H9 (cell line): ENCODE results near the gene MAP3K20. TPM values are rescaled to one million over a fixed set of nuclear protein-coding genes. Genes with fewer than 3 reads are reported as not detected.

Experiments used
- DNase-seq: peaks from one replicate; pipeline ENCODE4 v3.0.0-alpha.2; 2017
- H2AFZ ChIP-seq: one replicate; pipeline ENCODE4 v1.6.1; 2013; ENCODE audit warnings: mild to moderate bottlenecking, low read length, control low read depth, moderate library complexity
- H2AK5ac ChIP-seq: 2 replicates; pipeline ENCODE4 v1.6.1; 2013; ENCODE audit warnings: low read length, control low read depth, mixed read lengths; ENCODE audit not compliant: insufficient read length
- H2BK120ac ChIP-seq: one replicate; pipeline ENCODE4 v1.6.1; 2013; ENCODE audit warnings: low read depth, mild to moderate bottlenecking, low read length, control low read depth, inconsistent platforms; ENCODE audit not compliant: poor library complexity, severe bottlenecking
- H2BK12ac ChIP-seq: 2 replicates; pipeline ENCODE4 v1.6.1; 2013; ENCODE audit warnings: low read length, control low read depth, mixed read lengths, low read depth; ENCODE audit not compliant: insufficient read length
- H2BK15ac ChIP-seq: 2 replicates; pipeline ENCODE4 v1.6.1; 2013; ENCODE audit warnings: low read depth, low read length, control low read depth
- H2BK20ac ChIP-seq: one replicate; pipeline ENCODE4 v1.6.1; 2013; ENCODE audit warnings: low read depth, mild to moderate bottlenecking, low read length, control low read depth, inconsistent platforms; ENCODE audit not compliant: poor library complexity, severe bottlenecking
- H2BK5ac ChIP-seq: 2 replicates; pipeline ENCODE4 v1.6.1; 2013; ENCODE audit warnings: low read length, control low read depth, mixed read lengths; ENCODE audit not compliant: insufficient read length
- H3K14ac ChIP-seq: 2 replicates; pipeline ENCODE4 v1.6.1; 2013; ENCODE audit warnings: low read length, control low read depth; ENCODE audit not compliant: insufficient read depth
- H3K18ac ChIP-seq: 2 replicates; pipeline ENCODE4 v1.6.1; 2013; ENCODE audit warnings: low read depth, mild to moderate bottlenecking, mixed read lengths, low read length, control low read depth; ENCODE audit not compliant: insufficient read length
- H3K23ac ChIP-seq: 2 replicates; pipeline ENCODE4 v1.6.1; 2013; ENCODE audit warnings: low read length, control low read depth, mixed read lengths, low read depth; ENCODE audit not compliant: insufficient read length
- H3K23me2 ChIP-seq: 2 replicates; pipeline ENCODE4 v1.6.1; 2013; ENCODE audit warnings: low read depth, mild to moderate bottlenecking, mixed read lengths, low read length, control low read depth; ENCODE audit not compliant: insufficient read length, poor library complexity, severe bottlenecking
- H3K27ac ChIP-seq: 2 replicates; pipeline ENCODE4 v1.5.1; 2013; ENCODE audit warnings: low read length, control low read depth, mixed read lengths, low read depth; ENCODE audit not compliant: insufficient read length
- H3K27me3 ChIP-seq: 2 replicates; pipeline ENCODE4 v1.6.1; 2013; ENCODE audit warnings: low read length, control low read depth, inconsistent platforms; ENCODE audit not compliant: insufficient read depth
- H3K4ac ChIP-seq: 2 replicates; pipeline ENCODE4 v1.6.1; 2013; ENCODE audit warnings: low read depth, mild to moderate bottlenecking, control low read depth, inconsistent platforms, low read length, moderate library complexity
- H3K4me1 ChIP-seq: 2 replicates; pipeline ENCODE4 v1.6.1; 2013; ENCODE audit warnings: low read length, control low read depth, inconsistent platforms; ENCODE audit not compliant: insufficient read depth
- H3K4me2 ChIP-seq: 2 replicates; pipeline ENCODE4 v1.6.1; 2013; ENCODE audit warnings: low read length, control low read depth, mixed read lengths; ENCODE audit not compliant: insufficient read length, insufficient read depth
- H3K56ac ChIP-seq: 2 replicates; pipeline ENCODE4 v1.6.1; 2013; ENCODE audit warnings: low read depth, mild to moderate bottlenecking, mixed read lengths, low read length, control low read depth; ENCODE audit not compliant: insufficient read length
- H3K79me1 ChIP-seq: 2 replicates; pipeline ENCODE4 v1.6.1; 2013; ENCODE audit warnings: low read depth, mild to moderate bottlenecking, moderate library complexity, low read length, control low read depth, inconsistent platforms; ENCODE audit not compliant: insufficient read depth, poor library complexity, severe bottlenecking
- H3K79me2 ChIP-seq: 2 replicates; pipeline ENCODE4 v1.6.1; 2013; ENCODE audit warnings: low read length, control low read depth, inconsistent platforms; ENCODE audit not compliant: insufficient read depth
- H3K9ac ChIP-seq: 2 replicates; pipeline ENCODE4 v1.6.1; 2013; ENCODE audit warnings: low read length, control low read depth, mixed read lengths; ENCODE audit not compliant: insufficient read length; ENCODE audit errors: extremely low read depth
- H3K9me3 ChIP-seq: one replicate; pipeline ENCODE4 v1.6.1; 2013; ENCODE audit warnings: low read depth, low read length, inconsistent platforms; ENCODE audit not compliant: control insufficient read depth
- H3T11ph ChIP-seq: one replicate; pipeline ENCODE4 v1.6.1; 2013; ENCODE audit warnings: mild to moderate bottlenecking, low read length, control low read depth, inconsistent platforms
- H4K20me1 ChIP-seq: one replicate; pipeline ENCODE4 v1.6.1; 2013; ENCODE audit not compliant: control insufficient read depth, insufficient read length, insufficient read depth
- H4K5ac ChIP-seq: 2 replicates; pipeline ENCODE4 v1.6.1; 2013; ENCODE audit warnings: low read depth, mild to moderate bottlenecking, mixed read lengths, low read length, control low read depth; ENCODE audit not compliant: insufficient read length
- H4K8ac ChIP-seq: replicated peaks from 2 replicates; pipeline ENCODE4 v1.6.1; 2013; ENCODE audit warnings: low read length, control low read depth, mixed read lengths, low read depth; ENCODE audit not compliant: insufficient read length
- H4K91ac ChIP-seq: 2 replicates; pipeline ENCODE4 v1.6.1; 2013; ENCODE audit warnings: low read depth, mild to moderate bottlenecking, moderate library complexity, mixed read lengths, low read length, control low read depth; ENCODE audit not compliant: insufficient read length
- H3K27ac Mint-ChIP-seq, 3 experiments: 2 replicates in 2 of 3; 3 replicates in 1 of 3; pipeline ENCODE4 v1.8.0; 2020 to 2021; ENCODE audit warnings: mixed read lengths in 3 of 3, mild to moderate bottlenecking in 1 of 3, moderate library complexity in 1 of 3
- H3K27me3 Mint-ChIP-seq: 2 replicates; pipeline ENCODE4 v1.8.0; 2021; ENCODE audit warnings: low read depth, mild to moderate bottlenecking, moderate library complexity, mixed read lengths
- H3K36me3 Mint-ChIP-seq, 3 experiments: 2 replicates in 2 of 3; 3 replicates in 1 of 3; pipeline ENCODE4 v1.8.0; 2020 to 2021; ENCODE audit warnings: low read depth in 3 of 3, mixed read lengths in 3 of 3; ENCODE audit not compliant: insufficient read depth in 1 of 3
- H3K4me1 Mint-ChIP-seq, 2 experiments: 2 replicates each; pipeline ENCODE4 v1.8.0; 2020; ENCODE audit warnings: mixed read lengths in 2 of 2
- H3K4me3 Mint-ChIP-seq, 2 experiments: 2 replicates in 1 of 2; 3 replicates in 1 of 2; pipeline ENCODE4 v1.8.0; 2020 to 2021; ENCODE audit warnings: mild to moderate bottlenecking in 2 of 2, mixed read lengths in 2 of 2, moderate library complexity in 1 of 2
- H3K9me3 Mint-ChIP-seq, 2 experiments: 2 replicates in 1 of 2; 3 replicates in 1 of 2; pipeline ENCODE4 v1.8.0; 2020; ENCODE audit warnings: mild to moderate bottlenecking in 2 of 2, mixed read lengths in 2 of 2, moderate library complexity in 1 of 2
- WGBS: extraction: QIAGEN DNeasy Blood & Tissue Kit; methylation state at CpG from one replicate; pipeline ENCODE4 v1.1.7; 2013; ENCODE audit warnings: missing lambda C conversion rate, low lambda C conversion rate, mixed read lengths; ENCODE audit not compliant: insufficient read length; ENCODE audit errors: extremely low coverage; 5-methylcytosine and 5-hydroxymethylcytosine counted together
- total RNA-seq: library from RNA; stranded (reverse); gene quantifications from 2 replicates; pipeline ENCODE4 v1.2.1, GENCODE V29; 2021
- TF ChIP-seq, protein P1 (sequence below): fragments of 200-600 bp; sonication (generic); conservative IDR thresholded peaks from 3 replicates; pipeline ENCODE4 v1.8.0; 2021; ENCODE audit warnings: antibody characterized with exemption, mild to moderate bottlenecking

The MAP3K20 gene
- total RNA-seq, 1 experiment from 2014 or later: 8.7 TPM

DNA sequence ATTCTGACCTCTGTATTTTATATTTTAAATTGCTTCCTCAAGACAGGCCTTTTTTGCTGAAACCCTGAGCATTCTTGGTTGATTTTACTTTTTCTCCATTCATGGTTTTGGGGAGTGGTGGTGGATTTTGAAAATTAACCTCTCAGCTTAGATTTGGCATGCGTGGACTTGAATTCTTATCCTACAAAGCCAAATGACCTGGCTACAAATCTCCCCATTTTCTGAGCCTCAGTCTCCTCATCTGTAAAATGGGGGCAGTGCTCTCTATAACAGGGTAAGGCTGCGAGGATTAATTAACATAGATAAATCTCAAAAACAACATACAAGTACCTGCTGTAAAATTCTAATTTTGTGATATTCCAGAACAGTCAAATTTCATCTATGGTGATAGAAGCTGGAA, 175.6 kb downstream of the MAP3K20 start:
- Histone ChIP-seq H2BK120ac (no peak overlapping the region), H3K23ac (no peak overlapping the region), H4K20me1 (no peaks in the 10 kb centered on the region), H3K79me2 (no peaks in the 10 kb centered on the region), H2BK5ac (no peak overlapping the region), H3K14ac (no peak overlapping the region), H2BK12ac (no peak overlapping the region), H3K79me1 (no peaks in the 10 kb centered on the region), H3K27ac (no peak overlapping the region), H4K91ac (no peak overlapping the region), H3K9me3 (no peaks in the 10 kb centered on the region), H3K23me2 (no peaks in the 10 kb centered on the region), H4K5ac (no peak overlapping the region), H2BK15ac (no peak overlapping the region), H4K8ac (no peak overlapping the region), H2BK20ac (no peak overlapping the region), H2AFZ (no peak overlapping the region), H3K4ac (no peak overlapping the region), H3K18ac (no peak overlapping the region), H3T11ph (no peak overlapping the region), H3K4me2 (no peak overlapping the region), H3K9ac (no peak overlapping the region), H3K4me1 (peaks cover 7% of the 10 kb centered on the region; the same call in 1 of the 2 replicates), H3K56ac (no peak overlapping the region), H3K27me3 (no peaks in the 10 kb centered on the region), H2AK5ac (no peak overlapping the region)
- DNase-seq: no peak
- no peaks in the 10 kb centered on the region for H3K9me3 Mint-ChIP-seq
- no peak overlapping the region for H3K27ac Mint-ChIP-seq
- no CpG with 5 or more reads among the region's 2 CpGs for WGBS
- no peaks in the 10 kb centered on the region for H3K36me3 Mint-ChIP-seq
- no peak overlapping the region for H3K4me3 Mint-ChIP-seq
- no peaks in the 10 kb centered on the region for H3K27me3 Mint-ChIP-seq
- peaks cover 12 to 18% of the 10 kb centered on the region in 2 experiments for H3K4me1 Mint-ChIP-seq
- TF ChIP-seq, protein P1, sequence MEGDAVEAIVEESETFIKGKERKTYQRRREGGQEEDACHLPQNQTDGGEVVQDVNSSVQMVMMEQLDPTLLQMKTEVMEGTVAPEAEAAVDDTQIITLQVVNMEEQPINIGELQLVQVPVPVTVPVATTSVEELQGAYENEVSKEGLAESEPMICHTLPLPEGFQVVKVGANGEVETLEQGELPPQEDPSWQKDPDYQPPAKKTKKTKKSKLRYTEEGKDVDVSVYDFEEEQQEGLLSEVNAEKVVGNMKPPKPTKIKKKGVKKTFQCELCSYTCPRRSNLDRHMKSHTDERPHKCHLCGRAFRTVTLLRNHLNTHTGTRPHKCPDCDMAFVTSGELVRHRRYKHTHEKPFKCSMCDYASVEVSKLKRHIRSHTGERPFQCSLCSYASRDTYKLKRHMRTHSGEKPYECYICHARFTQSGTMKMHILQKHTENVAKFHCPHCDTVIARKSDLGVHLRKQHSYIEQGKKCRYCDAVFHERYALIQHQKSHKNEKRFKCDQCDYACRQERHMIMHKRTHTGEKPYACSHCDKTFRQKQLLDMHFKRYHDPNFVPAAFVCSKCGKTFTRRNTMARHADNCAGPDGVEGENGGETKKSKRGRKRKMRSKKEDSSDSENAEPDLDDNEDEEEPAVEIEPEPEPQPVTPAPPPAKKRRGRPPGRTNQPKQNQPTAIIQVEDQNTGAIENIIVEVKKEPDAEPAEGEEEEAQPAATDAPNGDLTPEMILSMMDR: no peak
